Erythroblast (primary cell): ENCODE measurements around the gene NRXN3.

Source experiments
- GATA1 ChIP-seq: IDR thresholded peaks from 2 replicates; pipeline ENCODE4 v1.6.1; 2011; ENCODE audit warnings: low read depth, mild to moderate bottlenecking, control low read depth, low read length, moderate library complexity
- POLR2A ChIP-seq: IDR thresholded peaks from 2 replicates; pipeline ENCODE4 v1.6.1; 2011; ENCODE audit warnings: mild to moderate bottlenecking, low read length

- TF ChIP-seq POLR2A (no peak), GATA1 (no peak)
Observed at GRCh38 chr14:78345131-78345744, 175.1 kb downstream of the NRXN3 start.
